Stimulated activated CD4-positive, alpha-beta T cell treated with anti-CD3 and anti-CD28 coated beads, TNF-alpha, amount 100 ng/mL, for 4 hours (primary cell): Measurements from ENCODE around the gene PLPP3.

Experiments
- DNase-seq, 3 experiments: peaks; one replicate each; pipeline ENCODE4 v3.0.0-alpha.2; 2020; ENCODE audit warnings: low read depth in 3 of 3

Gene PLPP3

GRCh38 chr1:56496821-56497772 is 82.3 kb downstream of the PLPP3 start:
- DNase-seq, result no peak

GRCh38 chr1:56496158-56496557 is 83.2 kb downstream of the PLPP3 start:
- no peak for DNase-seq

GRCh38 chr1:56495538-56495937 is 83.8 kb downstream of the PLPP3 start:
- no peak for DNase-seq

- no peak for DNase-seq
These were observed 85.1 kb downstream of the PLPP3 start for GRCh38 chr1:56494306-56494705.

GRCh38 chr1:56493826-56494225 is 85.5 kb downstream of the PLPP3 start:
- DNase-seq, result no peak

- no peak for DNase-seq
These were observed 87.9 kb downstream of the PLPP3 start for GRCh38 chr1:56491441-56491840.

GRCh38 chr1:56490619-56491018 is 88.7 kb downstream of the PLPP3 start:
- no peak for DNase-seq

- no peak for DNase-seq
These were observed 89.7 kb downstream of the PLPP3 start for GRCh38 chr1:56489695-56490094.

GRCh38 chr1:56484695-56485094 is 94.7 kb downstream of the PLPP3 start:
- no peak for DNase-seq

- DNase-seq, result no peak
These were observed 96.3 kb downstream of the PLPP3 start for GRCh38 chr1:56483104-56483503.

- DNase-seq, result no peak
These were observed 96.9 kb downstream of the PLPP3 start for GRCh38 chr1:56482486-56482885.

GRCh38 chr1:56481140-56481694 is 98.1 kb downstream of the PLPP3 start:
- no peak for DNase-seq

GRCh38 chr1:56478734-56479133 is 100.6 kb downstream of the PLPP3 start:
- no peak for DNase-seq

- no peak for DNase-seq
These were observed 101.9 kb downstream of the PLPP3 start for GRCh38 chr1:56477164-56478111.

- no peak for DNase-seq
These were observed 105.6 kb downstream of the PLPP3 start for GRCh38 chr1:56473582-56474270.

GRCh38 chr1:56472860-56473259 is 106.5 kb downstream of the PLPP3 start:
- DNase-seq, result no peak

GRCh38 chr1:56469640-56470371 is 109.6 kb downstream of the PLPP3 start:
- DNase-seq, result no peak

- DNase-seq, result no peak
These were observed 110.8 kb downstream of the PLPP3 start for GRCh38 chr1:56468518-56468917.

- DNase-seq, result no peak
These were observed 112.8 kb downstream of the PLPP3 start for GRCh38 chr1:56466538-56466937.

GRCh38 chr1:56464294-56464693 is 115.1 kb downstream of the PLPP3 start:
- DNase-seq, result no peak

GRCh38 chr1:56463376-56463775 is 116.0 kb downstream of the PLPP3 start:
- DNase-seq, result no peak
